Activated CD8-positive, alpha-beta T cell treated with anti-CD3 and anti-CD28 coated beads, Interleukin-2, amount 10 ng/mL, durations not matched to agents 7 days and 5 days (primary cell): Measurements from ENCODE around the gene CNTN4. TPM values are rescaled to one million over a fixed set of nuclear protein-coding genes. Genes with fewer than 3 reads are reported as not detected.

Experiments used
- ATAC-seq: fragments of 150-1000 bp; cut with Tn5 transposase; one replicate; pipeline ENCODE4 v1.10.0; 2021; ENCODE audit warnings: moderate library complexity
- CTCF ChIA-PET: fragments of 350-600 bp; sonication (Branson Sonifier 250); formaldehyde crosslinking; loops from one replicate; lab custom pipeline; 2021; ENCODE audit warnings: antibody characterized with exemption; lab: Charles Lee
- POLR2A ChIA-PET: fragments of 350-600 bp; sonication (Branson Sonifier 250); formaldehyde crosslinking; loops from one replicate; lab custom pipeline; 2021; ENCODE audit warnings: antibody characterized with exemption; lab: Charles Lee
- DNase-seq: peaks from one replicate; pipeline ENCODE4 v3.0.0-alpha.2; 2020
- H3K27ac Mint-ChIP-seq: one replicate; pipeline ENCODE4 v1.8.0; 2021; ENCODE audit warnings: mild to moderate bottlenecking, mixed read lengths
- H3K27me3 Mint-ChIP-seq: one replicate; pipeline ENCODE4 v1.8.0; 2021; ENCODE audit warnings: low read depth, mixed read lengths
- H3K36me3 Mint-ChIP-seq: one replicate; pipeline ENCODE4 v1.8.0; 2021; ENCODE audit warnings: low read depth, mixed read lengths
- H3K4me1 Mint-ChIP-seq: one replicate; pipeline ENCODE4 v1.8.0; 2021; ENCODE audit warnings: low read depth, mixed read lengths
- H3K4me3 Mint-ChIP-seq: one replicate; pipeline ENCODE4 v1.8.0; 2021; ENCODE audit warnings: mild to moderate bottlenecking, mixed read lengths
- H3K9me3 Mint-ChIP-seq: one replicate; pipeline ENCODE4 v1.8.0; 2022; ENCODE audit warnings: mixed read lengths; ENCODE audit not compliant: insufficient read depth
- total RNA-seq, 2 experiments: library from RNA; stranded (reverse); gene quantifications; one replicate each; pipeline ENCODE4 v1.2.3, GENCODE V29; 2021

Gene CNTN4
- total RNA-seq, 2 experiments from 2014 or later, result not detected

- no peaks in the 10 kb centered on the region for H3K27me3 Mint-ChIP-seq
- H3K27ac Mint-ChIP-seq, result no peak overlapping the region
- H3K4me3 Mint-ChIP-seq, result no peak overlapping the region
- DNase-seq (no peak), ATAC-seq (no peak)
- ChIA-PET CTCF (interaction anchor here (0.6 kb wide), 1 partner anchor 369 kb away, joined by 3 read pairs; no protein-coding TSS in a partner anchor), POLR2A (no interaction called here)
- no peaks in the 10 kb centered on the region for H3K9me3 Mint-ChIP-seq
- H3K36me3 Mint-ChIP-seq, result no peaks in the 10 kb centered on the region
- H3K4me1 Mint-ChIP-seq, result no peaks in the 10 kb centered on the region
These were observed 828.6 kb downstream of the CNTN4 start for GRCh38 chr3:2927259-2927658.

- Mint-ChIP-seq H3K27ac (no peak overlapping the region), H3K4me3 (no peak overlapping the region), H3K9me3 (no peaks in the 10 kb centered on the region), H3K4me1 (no peaks in the 10 kb centered on the region), H3K27me3 (no peaks in the 10 kb centered on the region), H3K36me3 (no peaks in the 10 kb centered on the region)
- ChIA-PET CTCF (no interaction called here), POLR2A (interaction anchor here (0.6 kb wide), 1 partner anchor 717 kb away, joined by 3 read pairs; no protein-coding TSS in a partner anchor)
- no peak for ATAC-seq
- no peak for DNase-seq
These were observed 830.9 kb downstream of the CNTN4 start for GRCh38 chr3:2929574-2929973.

GRCh38 chr3:2931265-2931664 is 832.6 kb downstream of the CNTN4 start:
- no peak overlapping the region for H3K4me3 Mint-ChIP-seq
- ATAC-seq, result no peak
- H3K4me1 Mint-ChIP-seq, result no peaks in the 10 kb centered on the region
- no peaks in the 10 kb centered on the region for H3K27me3 Mint-ChIP-seq
- no peaks in the 10 kb centered on the region for H3K9me3 Mint-ChIP-seq
- H3K36me3 Mint-ChIP-seq, result no peaks in the 10 kb centered on the region
- no peak for DNase-seq
- ChIA-PET POLR2A (no interaction called here), CTCF (no interaction called here)
- H3K27ac Mint-ChIP-seq, result no peak overlapping the region

GRCh38 chr3:2934541-2934940 is 835.9 kb downstream of the CNTN4 start:
- CTCF ChIA-PET, result no interaction called here
- H3K4me3 Mint-ChIP-seq, result no peak overlapping the region
- POLR2A ChIA-PET, result no interaction called here

GRCh38 chr3:2937055-2937454 is 838.4 kb downstream of the CNTN4 start:
- ATAC-seq, result no peak
- no peak overlapping the region for H3K4me3 Mint-ChIP-seq
- no peaks in the 10 kb centered on the region for H3K4me1 Mint-ChIP-seq
- no peaks in the 10 kb centered on the region for H3K36me3 Mint-ChIP-seq
- no peak for DNase-seq
- no peaks in the 10 kb centered on the region for H3K9me3 Mint-ChIP-seq
- ChIA-PET POLR2A (no interaction called here), CTCF (no interaction called here)
- peaks cover 5% of the 10 kb centered on the region for H3K27me3 Mint-ChIP-seq
- no peak overlapping the region for H3K27ac Mint-ChIP-seq

More at GRCh38 chr3:2934541-2934940, 835.9 kb downstream of the CNTN4 start:
- no peak for DNase-seq
- no peaks in the 10 kb centered on the region for H3K36me3 Mint-ChIP-seq
- no peak overlapping the region for H3K27ac Mint-ChIP-seq
- no peaks in the 10 kb centered on the region for H3K9me3 Mint-ChIP-seq
- peaks cover 2% of the 10 kb centered on the region for H3K27me3 Mint-ChIP-seq
- H3K4me1 Mint-ChIP-seq, result no peaks in the 10 kb centered on the region
- no peak for ATAC-seq

- Mint-ChIP-seq H3K27ac (no peak overlapping the region), H3K9me3 (no peaks in the 10 kb centered on the region)
- no peak for ATAC-seq
These were observed 838.9 kb downstream of the CNTN4 start for GRCh38 chr3:2937592-2937991.

GRCh38 chr3:2938711-2939110 is 840.0 kb downstream of the CNTN4 start:
- Mint-ChIP-seq H3K27me3 (peaks cover 5% of the 10 kb centered on the region), H3K9me3 (no peaks in the 10 kb centered on the region), H3K4me1 (no peaks in the 10 kb centered on the region), H3K4me3 (no peak overlapping the region), H3K27ac (no peak overlapping the region), H3K36me3 (no peaks in the 10 kb centered on the region)
- ChIA-PET POLR2A (no interaction called here), CTCF (no interaction called here)
- ATAC-seq (no peak), DNase-seq (no peak)

More at GRCh38 chr3:2937592-2937991, 838.9 kb downstream of the CNTN4 start:
- DNase-seq, result no peak
- ChIA-PET POLR2A (no interaction called here), CTCF (no interaction called here)
- Mint-ChIP-seq H3K4me1 (no peaks in the 10 kb centered on the region), H3K27me3 (peaks cover 5% of the 10 kb centered on the region), H3K4me3 (no peak overlapping the region), H3K36me3 (no peaks in the 10 kb centered on the region)

GRCh38 chr3:2940062-2940461 is 841.4 kb downstream of the CNTN4 start:
- H3K27ac Mint-ChIP-seq, result no peak overlapping the region
- no peak for ATAC-seq
- POLR2A ChIA-PET, result no interaction called here
- CTCF ChIA-PET, result no interaction called here
- no peaks in the 10 kb centered on the region for H3K4me1 Mint-ChIP-seq
- peaks cover 5% of the 10 kb centered on the region for H3K27me3 Mint-ChIP-seq
- H3K36me3 Mint-ChIP-seq, result no peaks in the 10 kb centered on the region
- H3K4me3 Mint-ChIP-seq, result no peak overlapping the region
- DNase-seq, result no peak
- no peaks in the 10 kb centered on the region for H3K9me3 Mint-ChIP-seq

- H3K27ac Mint-ChIP-seq, result no peak overlapping the region
- peaks cover 10% of the 10 kb centered on the region for H3K27me3 Mint-ChIP-seq
- DNase-seq (no peak), ATAC-seq (no peak)
- no peaks in the 10 kb centered on the region for H3K4me1 Mint-ChIP-seq
- no peak overlapping the region for H3K4me3 Mint-ChIP-seq
- ChIA-PET CTCF (no interaction called here), POLR2A (no interaction called here)
- H3K9me3 Mint-ChIP-seq, result no peaks in the 10 kb centered on the region
- no peaks in the 10 kb centered on the region for H3K36me3 Mint-ChIP-seq
These were observed 846.0 kb downstream of the CNTN4 start for GRCh38 chr3:2944628-2945027.

- DNase-seq, result no peak
- Mint-ChIP-seq H3K4me3 (no peak overlapping the region), H3K27ac (no peak overlapping the region), H3K9me3 (no peaks in the 10 kb centered on the region), H3K36me3 (no peaks in the 10 kb centered on the region), H3K4me1 (no peaks in the 10 kb centered on the region), H3K27me3 (peaks cover 10% of the 10 kb centered on the region)
- POLR2A ChIA-PET, result no interaction called here
- CTCF ChIA-PET, result no interaction called here
- ATAC-seq, result no peak
These were observed 846.5 kb downstream of the CNTN4 start for GRCh38 chr3:2945121-2945520.

- Mint-ChIP-seq H3K36me3 (no peaks in the 10 kb centered on the region), H3K27me3 (peaks cover 7% of the 10 kb centered on the region), H3K27ac (no peak overlapping the region), H3K9me3 (no peaks in the 10 kb centered on the region), H3K4me3 (no peak overlapping the region), H3K4me1 (no peaks in the 10 kb centered on the region)
- CTCF ChIA-PET, result no interaction called here
- no peak for ATAC-seq
- DNase-seq, result no peak
- POLR2A ChIA-PET, result no interaction called here
These were observed 848.9 kb downstream of the CNTN4 start for GRCh38 chr3:2947536-2947935.

- Mint-ChIP-seq H3K4me3 (no peak overlapping the region), H3K9me3 (no peaks in the 10 kb centered on the region), H3K27ac (no peak overlapping the region), H3K4me1 (no peaks in the 10 kb centered on the region), H3K27me3 (peaks cover 7% of the 10 kb centered on the region), H3K36me3 (no peaks in the 10 kb centered on the region)
- DNase-seq, result no peak
- ChIA-PET POLR2A (no interaction called here), CTCF (no interaction called here)
- ATAC-seq, result no peak
These were observed 850.2 kb downstream of the CNTN4 start for GRCh38 chr3:2948882-2949281.

GRCh38 chr3:2950159-2950558 is 851.5 kb downstream of the CNTN4 start:
- CTCF ChIA-PET, result no interaction called here
- no peaks in the 10 kb centered on the region for H3K4me1 Mint-ChIP-seq

More at GRCh38 chr3:2950159-2950558, 851.5 kb downstream of the CNTN4 start:
- no peak for DNase-seq
- Mint-ChIP-seq H3K9me3 (no peaks in the 10 kb centered on the region), H3K27me3 (peaks cover 7% of the 10 kb centered on the region), H3K36me3 (no peaks in the 10 kb centered on the region), H3K4me3 (no peak overlapping the region), H3K27ac (no peak overlapping the region)
- POLR2A ChIA-PET, result no interaction called here
- ATAC-seq, result no peak
